Ovary (tissue), 3 donors: ENCODE data around the gene PITPNC1.

Source experiments
- POLR2A ChIP-seq: fragments of 450-650 bp; IDR thresholded peaks from one replicate; pipeline ENCODE4 v1.6.1; 2017; ENCODE audit warnings: antibody characterized with exemption, mild to moderate bottlenecking, moderate library complexity
- TF ChIP-seq, protein P1 (sequence below), 3 donors: fragments of 450-650 bp in 2 of 3; fragments of 200-600 bp in 1 of 3; IDR thresholded peaks; one replicate each; pipeline versions ENCODE4 v1.5.1 to v1.8.0; 2016 to 2022; ENCODE audit warnings: antibody characterized with exemption in 3 of 3, mild to moderate bottlenecking in 1 of 3
- donor health status: DM: no; HTN: no; CAD: no.

DNA sequence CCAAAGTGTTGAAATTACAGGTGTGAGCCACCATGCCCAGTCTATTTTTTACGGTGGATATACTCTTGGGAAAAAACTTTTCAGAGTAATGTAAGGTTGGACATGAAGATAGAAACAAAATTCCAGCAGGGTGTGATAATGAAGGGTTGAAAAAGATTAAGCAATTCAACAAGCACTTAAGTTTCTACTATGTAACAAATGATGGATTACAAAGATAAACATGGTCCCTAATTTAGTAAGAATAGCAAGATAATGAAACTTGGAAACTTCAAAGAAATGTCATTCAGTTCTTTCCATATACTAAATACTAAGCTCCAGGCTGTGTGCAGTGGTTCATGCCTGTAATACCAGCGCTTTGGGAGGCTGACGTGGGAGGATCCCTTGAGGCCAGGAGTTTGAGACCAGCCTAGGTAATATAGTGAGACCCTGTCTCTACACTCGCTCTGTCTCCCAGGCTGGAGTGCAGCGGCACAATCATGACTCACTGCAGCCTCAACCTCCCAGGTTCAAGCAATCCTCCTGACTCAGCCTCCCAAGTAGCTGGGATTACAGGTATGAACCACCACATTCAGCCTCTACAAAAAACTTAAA lies 41.7 kb upstream of the PITPNC1 start:
- TF ChIP-seq POLR2A, result no peak
- TF ChIP-seq, protein P1, sequence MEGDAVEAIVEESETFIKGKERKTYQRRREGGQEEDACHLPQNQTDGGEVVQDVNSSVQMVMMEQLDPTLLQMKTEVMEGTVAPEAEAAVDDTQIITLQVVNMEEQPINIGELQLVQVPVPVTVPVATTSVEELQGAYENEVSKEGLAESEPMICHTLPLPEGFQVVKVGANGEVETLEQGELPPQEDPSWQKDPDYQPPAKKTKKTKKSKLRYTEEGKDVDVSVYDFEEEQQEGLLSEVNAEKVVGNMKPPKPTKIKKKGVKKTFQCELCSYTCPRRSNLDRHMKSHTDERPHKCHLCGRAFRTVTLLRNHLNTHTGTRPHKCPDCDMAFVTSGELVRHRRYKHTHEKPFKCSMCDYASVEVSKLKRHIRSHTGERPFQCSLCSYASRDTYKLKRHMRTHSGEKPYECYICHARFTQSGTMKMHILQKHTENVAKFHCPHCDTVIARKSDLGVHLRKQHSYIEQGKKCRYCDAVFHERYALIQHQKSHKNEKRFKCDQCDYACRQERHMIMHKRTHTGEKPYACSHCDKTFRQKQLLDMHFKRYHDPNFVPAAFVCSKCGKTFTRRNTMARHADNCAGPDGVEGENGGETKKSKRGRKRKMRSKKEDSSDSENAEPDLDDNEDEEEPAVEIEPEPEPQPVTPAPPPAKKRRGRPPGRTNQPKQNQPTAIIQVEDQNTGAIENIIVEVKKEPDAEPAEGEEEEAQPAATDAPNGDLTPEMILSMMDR (IDR thresholded peaks at IDR 0.05), result no peak
